ENCODE data around the gene RAB13.

RAB13 gene

DNA sequence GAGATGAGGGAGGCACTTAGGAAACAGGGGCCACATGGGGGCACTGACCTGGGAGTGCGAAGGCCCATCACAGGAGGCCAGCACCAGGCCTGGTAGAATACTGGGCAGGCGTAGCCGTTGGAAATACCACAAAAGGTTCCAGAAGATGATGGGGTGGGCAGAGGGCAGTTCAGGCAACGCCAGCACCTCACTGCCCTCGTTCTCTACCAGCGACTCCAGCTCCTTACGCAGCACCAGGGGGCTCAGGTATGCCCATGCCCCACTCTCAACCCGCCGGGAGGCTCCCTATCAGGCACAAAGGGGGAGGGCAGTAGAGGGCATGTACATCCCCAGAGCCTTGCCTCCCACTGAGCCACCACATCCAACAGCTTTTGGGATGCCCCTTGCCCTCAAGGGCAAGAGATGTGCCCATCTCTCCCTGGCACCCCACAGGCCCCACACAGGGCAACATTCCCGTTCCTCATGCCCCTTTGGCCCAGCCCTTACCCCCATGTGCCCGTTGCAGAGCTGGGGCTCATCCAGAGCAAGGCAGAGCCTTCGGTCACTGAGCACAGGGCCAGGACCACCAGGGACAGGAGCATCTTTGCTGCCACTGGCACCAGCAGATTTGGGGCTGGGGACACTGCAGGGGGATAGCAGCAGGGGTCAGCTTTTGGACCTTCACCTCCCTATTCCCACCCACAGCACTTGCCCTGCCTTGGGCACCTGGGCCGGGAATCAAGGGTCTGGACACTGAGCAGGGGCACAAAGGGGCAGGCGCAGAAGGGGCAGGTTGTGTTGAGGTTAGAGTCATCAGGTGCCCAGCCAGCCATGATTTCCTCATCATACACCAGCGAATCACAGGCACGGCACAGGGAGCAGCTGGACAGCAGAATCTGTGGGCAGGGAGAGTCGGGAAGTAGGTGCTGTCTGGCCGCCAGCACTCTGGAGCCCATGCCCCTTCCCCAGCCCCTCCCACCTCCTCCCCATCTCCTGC, 53.7 kb downstream of the RAB13 start:
- DNase-seq, result no peak
